ENCODE measurements around the gene ATF3.

GRCh38 chr1:212565571-212566305 lies 42.8 kb upstream of the ATF3 start:
- TF ChIP-seq CTCF (IDR thresholded peaks at IDR 0.05; ENCODE audit: borderline replicate concordance, extremely low read depth, low read length, poor library complexity, severe bottlenecking): no peak
- no peak for TF ChIP-seq EZH2 (IDR thresholded peaks at IDR 0.05; ENCODE audit: borderline replicate concordance, low read depth, low read length, severe bottlenecking)
